Measurements from ENCODE around the gene ZBTB16.

The ZBTB16 gene

GRCh38 chr11:114102993-114103896 lies 43.7 kb downstream of the ZBTB16 start:
- TF ChIP-seq CTCF (IDR thresholded peaks at IDR 0.05; ENCODE audit: extremely low read depth, insufficient read depth, missing control alignments): no peak
- no peak for DNase-seq (ENCODE audit: low spot score)
- in situ Hi-C loops (cut with MboI; ENCODE audit: low pct_unique_long_range_greater_than_20kb, low sequenced_read_pairs, unreplicated experiment): no loop called here

GRCh38 chr11:114105611-114106010 lies 46.1 kb downstream of the ZBTB16 start:
- no peak for TF ChIP-seq CTCF (IDR thresholded peaks at IDR 0.05; ENCODE audit: extremely low read depth, insufficient read depth, missing control alignments)

GRCh38 chr11:114106047-114106446 lies 46.5 kb downstream of the ZBTB16 start:
- in situ Hi-C loops (cut with MboI; ENCODE audit: low pct_unique_long_range_greater_than_20kb, low sequenced_read_pairs, unreplicated experiment): no loop called here
- no peak for TF ChIP-seq CTCF (IDR thresholded peaks at IDR 0.05; ENCODE audit: extremely low read depth, insufficient read depth, missing control alignments)
- no peak for DNase-seq (ENCODE audit: low spot score)

More at GRCh38 chr11:114105611-114106010, 46.1 kb downstream of the ZBTB16 start:
- in situ Hi-C loops (cut with MboI; ENCODE audit: low pct_unique_long_range_greater_than_20kb, low sequenced_read_pairs, unreplicated experiment): no loop called here
- no peak for DNase-seq (ENCODE audit: low spot score)

- no peak for TF ChIP-seq CTCF (IDR thresholded peaks at IDR 0.05; ENCODE audit: extremely low read depth, insufficient read depth, missing control alignments)
- in situ Hi-C loops (cut with MboI; ENCODE audit: low pct_unique_long_range_greater_than_20kb, low sequenced_read_pairs, unreplicated experiment): no loop called here
Observed at GRCh38 chr11:114106986-114107385, 47.5 kb downstream of the ZBTB16 start.

GRCh38 chr11:114108501-114109205 lies 49.1 kb downstream of the ZBTB16 start:
- DNase-seq (ENCODE audit: low spot score): no peak
- in situ Hi-C loops (cut with MboI; ENCODE audit: low pct_unique_long_range_greater_than_20kb, low sequenced_read_pairs, unreplicated experiment): no loop called here
- TF ChIP-seq CTCF (IDR thresholded peaks at IDR 0.05; ENCODE audit: extremely low read depth, insufficient read depth, missing control alignments): no peak

More at GRCh38 chr11:114106986-114107385, 47.5 kb downstream of the ZBTB16 start:
- DNase-seq (ENCODE audit: low spot score): no peak

GRCh38 chr11:114109206-114110090 lies 49.9 kb downstream of the ZBTB16 start:
- no peak for TF ChIP-seq CTCF (IDR thresholded peaks at IDR 0.05; ENCODE audit: extremely low read depth, insufficient read depth, missing control alignments)
- in situ Hi-C loops (cut with MboI; ENCODE audit: low pct_unique_long_range_greater_than_20kb, low sequenced_read_pairs, unreplicated experiment): no loop called here
- DNase-seq (ENCODE audit: low spot score): no peak
